RWPE2 (cell line): ENCODE results near the gene E2F1.

Experiments used
- ATAC-seq: fragments of 200-7000 bp; cut with Tn5 transposase; 3 replicates; pipeline ENCODE4 v1.9.1; 2021; ENCODE audit warnings: low read depth
- DNase-seq: peaks from one replicate; pipeline ENCODE4 v3.0.0-alpha.2; 2020; ENCODE audit warnings: low spot score
- H3K27ac ChIP-seq: fragments of 450-650 bp; 2 replicates; pipeline ENCODE4 v1.5.1; 2017; ENCODE audit warnings: mild to moderate bottlenecking; ENCODE audit not compliant: poor library complexity, severe bottlenecking
- H3K27me3 ChIP-seq: fragments of 250-450 bp; sonication (Bioruptor Pico); 2 replicates; pipeline ENCODE4 v1.5.1; 2021; ENCODE audit warnings: mild to moderate bottlenecking, moderate library complexity; ENCODE audit not compliant: insufficient read depth, poor library complexity, severe bottlenecking
- H3K36me3 ChIP-seq: fragments of 250-450 bp; sonication (Bioruptor Pico); 2 replicates; pipeline ENCODE4 v1.5.1; 2020; ENCODE audit warnings: low read depth, mild to moderate bottlenecking, moderate library complexity
- H3K4me1 ChIP-seq: fragments of 250-450 bp; sonication (Bioruptor Pico); 2 replicates; pipeline ENCODE4 v1.5.1; 2021; ENCODE audit warnings: mild to moderate bottlenecking, moderate library complexity; ENCODE audit not compliant: insufficient read depth, poor library complexity, severe bottlenecking
- H3K4me3 ChIP-seq: fragments of 250-450 bp; sonication (Bioruptor Pico); 2 replicates; pipeline ENCODE4 v1.5.1; 2021; ENCODE audit warnings: mild to moderate bottlenecking, moderate library complexity; ENCODE audit not compliant: severe bottlenecking
- H3K9me3 ChIP-seq: fragments of 250-450 bp; sonication (Bioruptor Pico); 2 replicates; pipeline ENCODE4 v1.5.1; 2021; ENCODE audit warnings: mild to moderate bottlenecking, moderate library complexity; ENCODE audit not compliant: severe bottlenecking
- TF ChIP-seq, protein P1 (sequence below): fragments of 450-650 bp; IDR thresholded peaks from one replicate; pipeline ENCODE4 v1.5.1; 2017; ENCODE audit warnings: mild to moderate bottlenecking, moderate library complexity; ENCODE audit not compliant: poor library complexity, severe bottlenecking

E2F1 gene, protein sequence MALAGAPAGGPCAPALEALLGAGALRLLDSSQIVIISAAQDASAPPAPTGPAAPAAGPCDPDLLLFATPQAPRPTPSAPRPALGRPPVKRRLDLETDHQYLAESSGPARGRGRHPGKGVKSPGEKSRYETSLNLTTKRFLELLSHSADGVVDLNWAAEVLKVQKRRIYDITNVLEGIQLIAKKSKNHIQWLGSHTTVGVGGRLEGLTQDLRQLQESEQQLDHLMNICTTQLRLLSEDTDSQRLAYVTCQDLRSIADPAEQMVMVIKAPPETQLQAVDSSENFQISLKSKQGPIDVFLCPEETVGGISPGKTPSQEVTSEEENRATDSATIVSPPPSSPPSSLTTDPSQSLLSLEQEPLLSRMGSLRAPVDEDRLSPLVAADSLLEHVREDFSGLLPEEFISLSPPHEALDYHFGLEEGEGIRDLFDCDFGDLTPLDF

DNA sequence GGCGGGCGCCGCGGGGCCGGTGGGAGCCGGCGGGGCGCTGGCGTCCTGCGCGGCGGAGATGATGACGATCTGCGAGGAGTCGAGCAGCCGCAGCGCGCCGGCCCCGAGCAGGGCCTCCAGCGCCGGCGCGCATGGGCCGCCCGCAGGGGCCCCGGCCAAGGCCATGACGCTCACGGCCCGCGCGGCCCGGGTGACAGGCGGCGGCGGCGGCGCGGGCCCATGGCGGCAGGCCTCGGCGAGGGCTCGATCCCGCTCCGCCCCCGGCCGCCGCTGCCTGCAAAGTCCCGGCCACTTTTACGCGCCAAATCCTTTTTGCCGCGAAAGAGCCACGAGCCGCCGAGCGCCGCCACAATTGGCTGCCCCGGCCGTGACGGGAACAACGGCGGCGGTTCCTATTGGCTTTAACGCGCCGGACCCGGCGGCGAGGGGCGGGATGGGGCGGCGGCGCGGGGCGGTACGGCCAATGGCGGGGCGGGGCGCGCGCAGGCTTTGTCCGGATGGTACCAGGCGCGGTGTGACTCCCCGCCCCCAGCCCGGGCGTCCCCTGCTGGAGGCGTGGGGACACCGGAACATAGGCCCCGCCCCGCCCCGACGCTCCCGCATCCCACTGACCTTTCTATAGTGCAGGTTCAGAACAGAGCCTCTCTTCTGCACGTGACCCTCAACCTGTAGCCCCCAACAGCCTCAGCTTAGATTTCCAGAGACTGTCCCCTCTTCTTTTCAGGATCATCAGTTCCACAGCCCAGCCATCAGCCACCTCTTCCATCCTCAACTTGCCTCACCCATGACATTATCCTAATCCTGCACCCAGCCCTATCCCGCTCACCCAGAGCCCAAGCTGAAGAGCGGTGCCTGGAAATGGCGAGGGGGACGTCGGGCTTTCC lies at the start of gene E2F1:
Gene E2F1 (minus strand): TSS at position 286 of the 884 bp plus-strand sequence. CDS start 121 bp downstream, at position 165.
- Histone ChIP-seq H3K36me3 (peaks cover 20% of the 10 kb centered on the region), H3K4me3 (peak within 1 kb of the TSS; percentile 93), H3K9me3 (no peaks in the 10 kb centered on the region), H3K27me3 (no peaks in the 10 kb centered on the region), H3K4me1 (peaks cover 12% of the 10 kb centered on the region), H3K27ac (peak within 1 kb of the TSS; percentile 67)
- ATAC-seq (peak; percentile 94), DNase-seq (peak; percentile 100)
- TF ChIP-seq, protein P1, sequence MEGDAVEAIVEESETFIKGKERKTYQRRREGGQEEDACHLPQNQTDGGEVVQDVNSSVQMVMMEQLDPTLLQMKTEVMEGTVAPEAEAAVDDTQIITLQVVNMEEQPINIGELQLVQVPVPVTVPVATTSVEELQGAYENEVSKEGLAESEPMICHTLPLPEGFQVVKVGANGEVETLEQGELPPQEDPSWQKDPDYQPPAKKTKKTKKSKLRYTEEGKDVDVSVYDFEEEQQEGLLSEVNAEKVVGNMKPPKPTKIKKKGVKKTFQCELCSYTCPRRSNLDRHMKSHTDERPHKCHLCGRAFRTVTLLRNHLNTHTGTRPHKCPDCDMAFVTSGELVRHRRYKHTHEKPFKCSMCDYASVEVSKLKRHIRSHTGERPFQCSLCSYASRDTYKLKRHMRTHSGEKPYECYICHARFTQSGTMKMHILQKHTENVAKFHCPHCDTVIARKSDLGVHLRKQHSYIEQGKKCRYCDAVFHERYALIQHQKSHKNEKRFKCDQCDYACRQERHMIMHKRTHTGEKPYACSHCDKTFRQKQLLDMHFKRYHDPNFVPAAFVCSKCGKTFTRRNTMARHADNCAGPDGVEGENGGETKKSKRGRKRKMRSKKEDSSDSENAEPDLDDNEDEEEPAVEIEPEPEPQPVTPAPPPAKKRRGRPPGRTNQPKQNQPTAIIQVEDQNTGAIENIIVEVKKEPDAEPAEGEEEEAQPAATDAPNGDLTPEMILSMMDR = peak; percentile 58

DNA sequence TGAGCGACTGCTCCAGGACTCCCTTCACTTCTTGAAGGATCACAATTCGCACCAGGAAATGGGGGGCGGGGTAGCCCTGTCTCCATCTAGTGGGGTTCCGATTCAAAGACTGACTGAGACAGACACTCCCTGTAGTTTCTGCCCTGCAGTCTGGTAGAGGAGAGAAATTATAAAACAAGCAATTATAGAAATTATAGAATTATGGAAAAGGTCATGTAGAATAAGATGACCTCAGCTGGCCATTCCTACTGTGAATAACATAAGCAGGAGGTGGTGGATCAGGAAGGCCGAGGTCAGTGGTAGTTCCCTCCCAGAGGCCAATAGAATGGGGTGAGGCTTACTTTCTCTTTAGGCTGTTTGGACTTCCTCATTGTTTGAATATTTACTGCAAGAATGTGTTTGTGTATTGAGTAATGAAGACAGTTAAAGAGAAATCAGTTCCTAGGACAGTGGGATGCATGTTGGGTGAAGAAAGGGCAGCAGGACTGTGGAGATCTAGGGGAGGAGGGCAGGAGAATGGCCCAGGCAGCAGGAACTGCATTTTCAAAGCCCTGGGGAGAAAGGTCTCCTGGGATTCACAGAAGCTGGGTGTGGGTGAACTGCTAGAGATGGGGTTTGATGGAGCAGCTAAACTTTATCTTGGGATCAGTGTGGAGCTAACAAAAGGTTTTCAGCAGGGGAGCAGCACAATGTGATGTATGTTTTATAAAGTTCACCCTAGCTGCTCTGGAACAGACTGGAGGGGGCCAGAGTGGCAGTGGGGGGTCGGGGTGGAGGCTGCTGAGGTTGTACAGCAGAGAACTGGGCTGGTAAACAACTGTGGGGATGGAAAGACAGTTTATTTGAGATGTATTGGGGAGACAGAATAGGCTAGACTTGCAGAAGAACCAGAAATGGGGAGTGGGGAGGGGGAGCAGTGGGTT lies 47.7 kb upstream of the E2F1 start:
- no peaks in the 10 kb centered on the region for H3K27me3 ChIP-seq
- peaks cover 12% of the 10 kb centered on the region for H3K4me1 ChIP-seq
- H3K4me3 ChIP-seq = no peak overlapping the region
- ATAC-seq (peak; percentile 72), DNase-seq (no peak)
- peak overlapping the region; percentile 61 for H3K27ac ChIP-seq
- peaks cover 17% of the 10 kb centered on the region for H3K9me3 ChIP-seq
- no peaks in the 10 kb centered on the region for H3K36me3 ChIP-seq
- TF ChIP-seq, protein P1 = no peak

DNA sequence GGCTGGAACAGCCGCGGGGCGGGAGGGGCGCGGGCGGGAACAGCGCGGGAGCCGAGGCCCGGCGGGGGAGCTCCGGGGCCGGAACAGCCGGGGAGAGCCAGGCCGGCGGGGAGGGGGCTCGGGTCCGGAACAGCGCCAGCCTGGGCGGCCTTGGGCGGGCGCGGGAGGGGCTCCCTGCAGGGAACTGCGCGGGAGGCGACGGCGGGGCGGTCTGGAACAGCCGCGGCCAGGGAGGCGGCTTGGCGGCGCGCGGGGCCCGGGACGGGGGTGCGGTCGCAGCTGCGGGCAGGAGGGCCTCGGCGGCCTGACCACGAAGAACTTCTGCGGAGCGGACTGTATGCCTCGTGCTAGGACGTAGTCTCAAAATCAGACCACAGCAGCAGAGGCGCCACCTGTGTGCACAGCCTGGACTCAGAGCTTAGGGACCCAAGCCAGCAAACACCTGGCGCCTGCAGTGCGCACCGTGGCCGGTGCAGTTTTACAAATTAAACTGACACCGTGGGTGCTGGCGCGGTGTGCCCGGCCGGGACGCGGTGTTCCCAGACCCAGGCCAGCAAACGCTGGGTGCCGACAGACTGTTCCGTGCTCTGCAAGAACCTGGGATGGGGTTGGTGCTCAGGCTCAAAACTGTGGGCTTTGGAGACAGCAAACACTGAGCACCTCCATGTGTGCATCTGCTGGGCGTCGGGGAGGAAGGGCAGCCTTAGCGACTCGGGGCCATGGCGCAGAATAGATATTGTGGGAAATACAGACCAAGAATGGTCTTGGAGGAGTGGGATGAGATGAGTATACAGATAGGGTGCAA lies 46.2 kb upstream of the E2F1 start:
- peak; percentile 94 for DNase-seq
- TF ChIP-seq, protein P1 = peak; percentile 6
- peak; percentile 56 for ATAC-seq
- Histone ChIP-seq H3K4me1 (peaks cover 12% of the 10 kb centered on the region), H3K4me3 (peak overlapping the region; percentile 41), H3K36me3 (no peaks in the 10 kb centered on the region), H3K9me3 (peaks cover 13% of the 10 kb centered on the region), H3K27ac (peak overlapping the region; percentile 61), H3K27me3 (no peaks in the 10 kb centered on the region)

DNA sequence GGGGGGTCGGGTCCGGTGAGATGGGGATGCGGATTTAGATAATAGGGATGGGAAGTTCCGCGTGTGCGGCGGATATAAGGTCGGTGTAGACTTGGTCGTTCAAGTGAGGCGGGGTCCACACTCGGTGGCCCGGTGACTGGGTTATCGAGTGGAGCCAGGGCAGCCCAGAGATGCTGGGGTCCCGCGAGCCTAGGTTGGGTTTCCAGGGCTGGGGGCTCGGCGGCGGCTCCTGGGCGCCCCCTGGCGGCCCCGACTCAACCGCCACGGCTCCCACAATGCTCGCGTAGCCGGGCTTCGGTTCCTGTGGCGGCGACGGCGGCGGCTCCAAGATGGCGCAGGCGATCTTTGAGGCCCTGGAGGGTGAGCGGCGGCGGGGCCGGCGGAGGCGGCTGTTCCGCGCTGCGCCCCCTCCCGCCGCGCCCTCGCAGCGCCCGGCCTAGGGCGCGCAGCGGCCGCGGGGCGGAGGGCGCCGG lies 45.5 kb upstream of the E2F1 start, which contains the start of gene ZNF341:
Gene ZNF341 (plus strand): TSS at position 304 of the 473 bp plus-strand sequence. CDS start 26 bp downstream, at position 330.
- H3K27ac ChIP-seq = peak within 1 kb of the TSS; percentile 61
- TF ChIP-seq, protein P1 = peak; percentile 100
- H3K9me3 ChIP-seq = peaks cover 6% of the 10 kb centered on the region
- DNase-seq (peak; percentile 95), ATAC-seq (peak; percentile 63)
- peak within 1 kb of the TSS; percentile 41 for H3K4me3 ChIP-seq
- H3K4me1 ChIP-seq = peaks cover 12% of the 10 kb centered on the region
- no peaks in the 10 kb centered on the region for H3K27me3 ChIP-seq
- no peaks in the 10 kb centered on the region for H3K36me3 ChIP-seq
